Neural cell (in vitro differentiated cells): ENCODE results near the gene ACTR6.

Experiments used
- EP300 ChIP-seq: fragments of 450-650 bp; conservative IDR thresholded peaks from 2 replicates; pipeline ENCODE4 v1.6.1; 2014; ENCODE audit warnings: antibody characterized with exemption, mild to moderate bottlenecking, moderate library complexity; ENCODE audit not compliant: poor library complexity, severe bottlenecking
- EZH2 ChIP-seq: fragments of 200-600, 300-800 bp; shearing (Covaris generic), sonication (generic); IDR thresholded peaks from 2 replicates; pipeline ENCODE4 v1.6.1; 2014; ENCODE audit warnings: antibody characterized with exemption, low read length, borderline replicate concordance, mild to moderate bottlenecking; ENCODE audit not compliant: insufficient read depth, poor library complexity, severe bottlenecking
- POLR2AphosphoS5 ChIP-seq: IDR thresholded peaks from 2 replicates; pipeline ENCODE4 v1.6.1; 2012
- RAD21 ChIP-seq: fragments of 450-650 bp; conservative IDR thresholded peaks from 2 replicates; pipeline ENCODE4 v1.6.1; 2014; ENCODE audit warnings: antibody characterized with exemption, mild to moderate bottlenecking, moderate library complexity
- TAF1 ChIP-seq: IDR thresholded peaks from 2 replicates; pipeline ENCODE4 v1.6.1; 2012; ENCODE audit warnings: low read depth
- TF ChIP-seq, protein P1 (sequence below): fragments of 450-650 bp; IDR thresholded peaks from 2 replicates; pipeline ENCODE4 v1.5.1; 2014; ENCODE audit warnings: antibody characterized with exemption, mild to moderate bottlenecking, moderate library complexity; ENCODE audit not compliant: poor library complexity, severe bottlenecking
- TF ChIP-seq, protein P2 (sequence below): IDR thresholded peaks from 2 replicates; pipeline ENCODE4 v1.6.1; 2012; ENCODE audit warnings: borderline replicate concordance

GRCh38 chr12:100229036-100229635 lies 28.5 kb downstream of the ACTR6 start:
- no peak for TF ChIP-seq EZH2
- no peak for TF ChIP-seq TAF1
- TF ChIP-seq, protein P1, sequence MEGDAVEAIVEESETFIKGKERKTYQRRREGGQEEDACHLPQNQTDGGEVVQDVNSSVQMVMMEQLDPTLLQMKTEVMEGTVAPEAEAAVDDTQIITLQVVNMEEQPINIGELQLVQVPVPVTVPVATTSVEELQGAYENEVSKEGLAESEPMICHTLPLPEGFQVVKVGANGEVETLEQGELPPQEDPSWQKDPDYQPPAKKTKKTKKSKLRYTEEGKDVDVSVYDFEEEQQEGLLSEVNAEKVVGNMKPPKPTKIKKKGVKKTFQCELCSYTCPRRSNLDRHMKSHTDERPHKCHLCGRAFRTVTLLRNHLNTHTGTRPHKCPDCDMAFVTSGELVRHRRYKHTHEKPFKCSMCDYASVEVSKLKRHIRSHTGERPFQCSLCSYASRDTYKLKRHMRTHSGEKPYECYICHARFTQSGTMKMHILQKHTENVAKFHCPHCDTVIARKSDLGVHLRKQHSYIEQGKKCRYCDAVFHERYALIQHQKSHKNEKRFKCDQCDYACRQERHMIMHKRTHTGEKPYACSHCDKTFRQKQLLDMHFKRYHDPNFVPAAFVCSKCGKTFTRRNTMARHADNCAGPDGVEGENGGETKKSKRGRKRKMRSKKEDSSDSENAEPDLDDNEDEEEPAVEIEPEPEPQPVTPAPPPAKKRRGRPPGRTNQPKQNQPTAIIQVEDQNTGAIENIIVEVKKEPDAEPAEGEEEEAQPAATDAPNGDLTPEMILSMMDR: no peak
- TF ChIP-seq EP300: no peak
- no peak for TF ChIP-seq RAD21
- TF ChIP-seq, protein P2, sequence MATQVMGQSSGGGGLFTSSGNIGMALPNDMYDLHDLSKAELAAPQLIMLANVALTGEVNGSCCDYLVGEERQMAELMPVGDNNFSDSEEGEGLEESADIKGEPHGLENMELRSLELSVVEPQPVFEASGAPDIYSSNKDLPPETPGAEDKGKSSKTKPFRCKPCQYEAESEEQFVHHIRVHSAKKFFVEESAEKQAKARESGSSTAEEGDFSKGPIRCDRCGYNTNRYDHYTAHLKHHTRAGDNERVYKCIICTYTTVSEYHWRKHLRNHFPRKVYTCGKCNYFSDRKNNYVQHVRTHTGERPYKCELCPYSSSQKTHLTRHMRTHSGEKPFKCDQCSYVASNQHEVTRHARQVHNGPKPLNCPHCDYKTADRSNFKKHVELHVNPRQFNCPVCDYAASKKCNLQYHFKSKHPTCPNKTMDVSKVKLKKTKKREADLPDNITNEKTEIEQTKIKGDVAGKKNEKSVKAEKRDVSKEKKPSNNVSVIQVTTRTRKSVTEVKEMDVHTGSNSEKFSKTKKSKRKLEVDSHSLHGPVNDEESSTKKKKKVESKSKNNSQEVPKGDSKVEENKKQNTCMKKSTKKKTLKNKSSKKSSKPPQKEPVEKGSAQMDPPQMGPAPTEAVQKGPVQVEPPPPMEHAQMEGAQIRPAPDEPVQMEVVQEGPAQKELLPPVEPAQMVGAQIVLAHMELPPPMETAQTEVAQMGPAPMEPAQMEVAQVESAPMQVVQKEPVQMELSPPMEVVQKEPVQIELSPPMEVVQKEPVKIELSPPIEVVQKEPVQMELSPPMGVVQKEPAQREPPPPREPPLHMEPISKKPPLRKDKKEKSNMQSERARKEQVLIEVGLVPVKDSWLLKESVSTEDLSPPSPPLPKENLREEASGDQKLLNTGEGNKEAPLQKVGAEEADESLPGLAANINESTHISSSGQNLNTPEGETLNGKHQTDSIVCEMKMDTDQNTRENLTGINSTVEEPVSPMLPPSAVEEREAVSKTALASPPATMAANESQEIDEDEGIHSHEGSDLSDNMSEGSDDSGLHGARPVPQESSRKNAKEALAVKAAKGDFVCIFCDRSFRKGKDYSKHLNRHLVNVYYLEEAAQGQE: no peak
- TF ChIP-seq POLR2AphosphoS5: no peak
